Effector memory CD4-positive, alpha-beta T cell (primary cell): ENCODE measurements around the gene CHMP2A.

Source experiments
- DNase-seq, 3 donors: peaks; one replicate each; pipeline ENCODE4 v3.0.0-alpha.2; 2020
- H3K27ac ChIP-seq: 2 replicates; pipeline ENCODE4 v1.7.0; 2013; ENCODE audit warnings: mild to moderate bottlenecking, low read length, moderate library complexity; ENCODE audit not compliant: insufficient read depth, poor library complexity, severe bottlenecking
- H3K27me3 ChIP-seq: replicated peaks from 2 replicates; pipeline ENCODE4 v1.7.0; 2013; ENCODE audit warnings: mild to moderate bottlenecking, low read length; ENCODE audit not compliant: insufficient read depth, control insufficient read depth, poor library complexity, severe bottlenecking
- H3K36me3 ChIP-seq: 2 replicates; pipeline ENCODE4 v1.7.0; 2013; ENCODE audit warnings: mild to moderate bottlenecking, low read length, moderate library complexity; ENCODE audit not compliant: control insufficient read depth, insufficient read depth
- H3K4me1 ChIP-seq: 2 replicates; pipeline ENCODE4 v1.7.0; 2013; ENCODE audit warnings: low read length, mild to moderate bottlenecking; ENCODE audit not compliant: control insufficient read depth, insufficient read depth, poor library complexity, severe bottlenecking
- H3K4me3 ChIP-seq: 2 replicates; pipeline ENCODE4 v1.7.0; 2013; ENCODE audit warnings: low read length, low read depth, mild to moderate bottlenecking; ENCODE audit not compliant: insufficient read depth, poor library complexity, severe bottlenecking
- H3K9me3 ChIP-seq: 2 replicates; pipeline ENCODE4 v1.7.0; 2013; ENCODE audit warnings: mild to moderate bottlenecking, low read length, moderate library complexity; ENCODE audit not compliant: control insufficient read depth
- total RNA-seq, 3 donors: gene quantifications; one replicate each; lab custom pipeline; 2026; lab: John Stamatoyannopoulos, UW

The CHMP2A gene
- total RNA-seq, result 38.2 to 40.9 (median 39.3) reads per million in 3 donors

GRCh38 chr19:58554494-58555368 lies at the start of gene CHMP2A:
TSS of gene CHMP2A (minus strand) at chr19:58555105. CDS start at chr19:58554212, 893 bp downstream.
- H3K27ac ChIP-seq, result peak within 1 kb of the TSS; percentile 96
- peaks cover 32% of the 10 kb centered on the region for H3K36me3 ChIP-seq
- peaks cover 38% of the 10 kb centered on the region for H3K4me1 ChIP-seq
- peak; percentile 95 to 98 (median 97) for DNase-seq
- H3K4me3 ChIP-seq, result peak within 1 kb of the TSS; percentile 61
- no peaks in the 10 kb centered on the region for H3K9me3 ChIP-seq
- H3K27me3 ChIP-seq, result no peaks in the 10 kb centered on the region

GRCh38 chr19:58586133-58586765 lies 31.3 kb upstream of the CHMP2A start:
- H3K36me3 ChIP-seq, result peaks cover 9% of the 10 kb centered on the region
- no peak overlapping the region for H3K27ac ChIP-seq
- H3K4me3 ChIP-seq, result no peak overlapping the region
- H3K4me1 ChIP-seq, result no peaks in the 10 kb centered on the region
- DNase-seq, result no peak
- H3K27me3 ChIP-seq, result no peaks in the 10 kb centered on the region
- H3K9me3 ChIP-seq, result no peaks in the 10 kb centered on the region

- Histone ChIP-seq H3K27ac (no peak overlapping the region), H3K27me3 (no peaks in the 10 kb centered on the region), H3K4me3 (no peak overlapping the region), H3K4me1 (no peaks in the 10 kb centered on the region), H3K9me3 (no peaks in the 10 kb centered on the region), H3K36me3 (peaks cover 9% of the 10 kb centered on the region)
- no peak for DNase-seq
These were observed 30.7 kb upstream of the CHMP2A start for GRCh38 chr19:58585442-58586132.

GRCh38 chr19:58584498-58585441 lies 29.9 kb upstream of the CHMP2A start:
- no peak overlapping the region for H3K27ac ChIP-seq
- no peaks in the 10 kb centered on the region for H3K4me1 ChIP-seq
- no peaks in the 10 kb centered on the region for H3K27me3 ChIP-seq
- no peak overlapping the region for H3K4me3 ChIP-seq
- no peaks in the 10 kb centered on the region for H3K9me3 ChIP-seq
- H3K36me3 ChIP-seq, result peaks cover 9% of the 10 kb centered on the region
- DNase-seq, result no peak

- Histone ChIP-seq H3K4me1 (no peaks in the 10 kb centered on the region), H3K36me3 (peaks cover 9% of the 10 kb centered on the region), H3K27me3 (no peaks in the 10 kb centered on the region), H3K4me3 (no peak overlapping the region), H3K9me3 (no peaks in the 10 kb centered on the region), H3K27ac (no peak overlapping the region)
- DNase-seq, result no peak
These were observed 28.1 kb upstream of the CHMP2A start for GRCh38 chr19:58582985-58583384.

GRCh38 chr19:58581227-58582141 lies 26.6 kb upstream of the CHMP2A start:
- Histone ChIP-seq H3K27ac (no peak overlapping the region), H3K27me3 (no peaks in the 10 kb centered on the region), H3K4me1 (no peaks in the 10 kb centered on the region), H3K4me3 (no peak overlapping the region), H3K36me3 (peaks cover 9% of the 10 kb centered on the region), H3K9me3 (no peaks in the 10 kb centered on the region)
- DNase-seq, result peak; percentile 78 to 82 (median 78)

GRCh38 chr19:58579473-58580142 lies 24.7 kb upstream of the CHMP2A start:
- H3K9me3 ChIP-seq, result no peaks in the 10 kb centered on the region
- H3K36me3 ChIP-seq, result peaks cover 9% of the 10 kb centered on the region
- DNase-seq, result no peak
- H3K4me1 ChIP-seq, result peaks cover 11% of the 10 kb centered on the region
- H3K27ac ChIP-seq, result no peak overlapping the region
- no peak overlapping the region for H3K4me3 ChIP-seq
- no peaks in the 10 kb centered on the region for H3K27me3 ChIP-seq

DNA sequence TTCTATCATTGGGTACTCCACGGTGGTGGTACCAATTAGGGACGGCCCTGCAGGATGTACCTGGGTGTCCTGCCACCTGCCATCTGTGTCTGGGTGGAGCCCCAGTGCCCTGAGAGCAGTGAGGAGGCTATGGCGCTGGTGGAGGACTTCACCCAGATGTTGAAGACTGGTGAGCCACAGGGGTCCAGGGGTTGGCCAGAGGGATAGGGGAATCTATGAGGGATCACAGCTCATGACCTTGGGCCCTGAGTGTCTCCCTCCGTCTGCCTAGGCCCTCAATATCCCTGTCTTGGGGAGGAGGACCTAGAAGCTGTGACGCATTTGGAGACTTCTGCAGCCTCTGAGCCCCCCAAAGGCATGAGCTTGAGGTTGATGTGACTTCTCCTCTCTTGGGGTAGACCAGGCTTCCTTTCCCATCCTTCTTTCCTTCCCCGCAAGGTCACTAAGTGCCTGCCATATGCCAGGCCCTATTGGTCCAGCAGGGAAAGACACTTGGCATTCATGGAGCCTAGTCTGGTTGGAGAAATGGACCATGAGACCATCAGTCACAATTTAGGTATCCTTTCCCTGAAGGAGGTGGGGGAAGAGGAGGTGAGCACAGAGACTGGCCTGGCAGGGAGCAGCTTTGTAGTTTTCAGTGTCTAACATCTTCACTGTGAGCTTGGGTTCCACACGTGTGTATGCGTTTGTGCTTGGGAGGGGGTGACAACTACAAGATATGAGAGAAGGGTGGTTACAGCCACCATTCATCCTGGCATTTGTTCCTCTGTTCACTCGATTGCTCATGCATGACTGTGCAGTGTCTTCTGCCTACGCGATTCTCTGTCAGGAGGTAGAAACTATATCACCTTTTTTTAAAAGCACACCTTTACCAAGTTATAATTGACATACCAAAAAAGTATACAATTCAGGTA lies 23.4 kb upstream of the CHMP2A start:
- Histone ChIP-seq H3K4me3 (no peak overlapping the region), H3K27ac (no peak overlapping the region), H3K9me3 (no peaks in the 10 kb centered on the region), H3K27me3 (no peaks in the 10 kb centered on the region), H3K4me1 (peaks cover 20% of the 10 kb centered on the region), H3K36me3 (peaks cover 8% of the 10 kb centered on the region)
- no peak for DNase-seq
